T-helper 22 cell (primary cell): ENCODE data around the gene PLIN4.

Source experiments
- DNase-seq: peaks from one replicate; pipeline ENCODE4 v3.0.0-alpha.2; 2020; ENCODE audit warnings: low read depth

Gene PLIN4

GRCh38 chr19:4454747-4455718 lies 63.3 kb downstream of the PLIN4 start:
- no peak for DNase-seq

DNA sequence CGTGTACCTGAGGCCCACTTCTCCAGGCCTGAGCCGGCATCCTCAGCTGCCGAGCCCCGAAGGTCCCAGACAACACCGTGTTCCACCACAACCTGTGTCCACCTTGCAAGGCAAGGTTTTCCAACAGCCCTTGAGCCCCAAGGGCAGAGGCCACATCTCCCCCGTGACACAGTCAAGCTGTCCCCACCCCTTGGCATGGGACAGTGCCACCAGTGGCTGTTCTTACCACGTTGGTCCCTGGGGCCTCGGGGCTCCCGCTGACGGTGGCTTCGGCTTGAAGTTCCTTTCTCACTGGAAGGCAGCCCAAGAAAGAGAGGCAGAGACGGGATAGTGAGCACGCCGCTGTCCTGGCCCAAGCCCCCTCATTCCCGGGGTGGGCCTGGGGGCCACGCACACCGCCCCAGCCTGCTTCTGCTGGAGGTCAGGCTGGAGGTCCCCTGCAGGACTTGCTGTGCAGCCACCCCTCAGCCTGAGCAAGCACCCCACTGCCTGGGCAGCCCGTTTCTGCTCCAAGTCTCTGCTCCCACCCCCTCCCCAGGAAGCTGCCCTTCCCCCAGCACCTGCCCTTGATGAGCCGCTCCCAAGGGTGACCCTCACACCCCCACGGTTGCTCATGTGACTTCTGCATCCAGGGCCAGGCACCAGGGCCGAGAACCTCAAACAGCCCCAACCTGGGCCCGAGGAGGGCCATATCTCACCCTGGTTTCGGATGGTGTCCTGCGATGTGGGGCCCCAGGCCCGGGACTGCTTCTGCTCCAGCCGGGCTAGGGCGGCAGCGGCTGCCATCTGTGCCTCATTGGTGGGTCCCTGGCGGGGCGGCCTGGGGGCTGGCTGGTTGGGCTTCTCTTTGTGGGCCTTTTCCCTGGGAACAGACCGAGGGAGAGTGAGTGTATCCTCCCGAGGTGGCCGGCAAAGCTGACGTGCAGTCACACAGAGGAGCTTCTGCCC lies 64.8 kb downstream of the PLIN4 start:
- no peak for DNase-seq

GRCh38 chr19:4452230-4452990 lies 65.9 kb downstream of the PLIN4 start:
- no peak for DNase-seq
